OCI-LY1 (cell line): ENCODE measurements around the gene FXYD3.

Source experiments
- CTCF ChIP-seq: fragments of 200-600 bp; sonication (generic), shearing (Covaris generic); IDR thresholded peaks from 2 replicates; pipeline ENCODE4 v1.5.1; 2017; ENCODE audit warnings: mild to moderate bottlenecking, antibody characterized with exemption, low read length, moderate library complexity, mixed read lengths
- EZH2 ChIP-seq: fragments of 200-600 bp; sonication (generic), shearing (Covaris generic); IDR thresholded peaks from 2 replicates; pipeline ENCODE4 v1.8.0; 2017; ENCODE audit warnings: borderline replicate concordance, mixed run types, mild to moderate bottlenecking, antibody characterized with exemption, low read length, moderate library complexity, mixed read lengths

- no peak for TF ChIP-seq EZH2
- TF ChIP-seq CTCF: no peak
These were observed 15.4 kb downstream of the FXYD3 start for GRCh38 chr19:35130761-35131720.
